ENCODE results near the gene YPEL3. TPM values are rescaled to one million over a fixed set of nuclear protein-coding genes. Genes with fewer than 3 reads are reported as not detected.
"Not testable (repeated sequence)": the region's sequence is repeated elsewhere in the genome, so short reads cannot be mapped to it uniquely, and the experiment has no call there.

The YPEL3 gene, protein sequence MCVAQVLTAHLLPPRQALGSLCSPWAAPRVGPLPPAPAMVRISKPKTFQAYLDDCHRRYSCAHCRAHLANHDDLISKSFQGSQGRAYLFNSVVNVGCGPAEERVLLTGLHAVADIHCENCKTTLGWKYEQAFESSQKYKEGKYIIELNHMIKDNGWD
- 100 to 1,000 TPM in 1 of 2 donors, 10 to 100 TPM in 1; 24.0 to 112 TPM for total RNA-seq

DNA sequence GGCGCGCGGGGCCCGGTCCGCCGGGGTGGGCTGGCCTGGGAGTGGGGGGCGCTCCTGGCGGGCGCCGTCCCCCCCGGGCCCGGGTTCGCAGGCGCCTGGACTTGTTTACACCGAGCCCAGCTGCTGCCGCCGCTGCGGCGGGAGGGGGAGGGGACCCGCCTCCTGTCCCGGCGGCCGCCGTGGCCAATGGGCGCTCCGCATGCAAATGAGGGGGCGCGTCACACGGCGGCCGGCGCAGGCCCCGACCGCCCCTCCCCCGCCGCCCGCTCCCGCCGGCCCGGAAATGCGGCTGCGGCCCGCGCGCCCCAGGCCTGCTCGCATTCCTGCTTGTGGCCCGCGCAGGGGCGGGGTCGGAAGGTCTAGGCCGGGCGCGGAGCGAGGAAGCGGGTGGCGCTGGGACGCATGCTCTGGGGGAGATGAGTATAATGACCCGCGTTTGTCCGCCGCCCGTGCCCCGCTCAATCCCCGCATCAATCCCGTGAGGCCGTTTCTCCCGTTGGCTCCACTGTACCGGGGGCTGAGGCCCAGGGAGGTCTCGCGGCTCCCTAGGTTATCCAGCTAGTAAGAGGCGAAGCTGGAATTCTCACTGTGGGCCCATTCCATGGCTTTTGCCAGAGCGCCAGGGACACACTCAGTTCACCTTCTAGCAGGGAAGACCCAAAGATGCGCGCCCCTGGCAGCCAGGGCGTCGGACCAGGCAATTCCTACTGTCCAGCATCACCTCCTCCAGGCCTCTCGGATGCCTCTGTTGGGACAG is at the start of gene YPEL3:
TSS of gene YPEL3 (minus strand) at position 109 of the 757 bp plus-strand sequence. CDS start 731 bp downstream, outside the sequence.
- Mint-ChIP-seq H3K27ac (peak within 1 kb of the TSS; percentile 94 to 96), H3K36me3 (peaks cover 27 to 36% of the 10 kb centered on the region in 2 donors), H3K9me3 (peaks cover 5 to 12% of the 10 kb centered on the region in 2 donors)
- DNase-seq (ENCODE audit: low spot score in 2 of 2) (peak; percentile 88 to 93), ATAC-seq (peak; percentile 56 to 74)

DNA sequence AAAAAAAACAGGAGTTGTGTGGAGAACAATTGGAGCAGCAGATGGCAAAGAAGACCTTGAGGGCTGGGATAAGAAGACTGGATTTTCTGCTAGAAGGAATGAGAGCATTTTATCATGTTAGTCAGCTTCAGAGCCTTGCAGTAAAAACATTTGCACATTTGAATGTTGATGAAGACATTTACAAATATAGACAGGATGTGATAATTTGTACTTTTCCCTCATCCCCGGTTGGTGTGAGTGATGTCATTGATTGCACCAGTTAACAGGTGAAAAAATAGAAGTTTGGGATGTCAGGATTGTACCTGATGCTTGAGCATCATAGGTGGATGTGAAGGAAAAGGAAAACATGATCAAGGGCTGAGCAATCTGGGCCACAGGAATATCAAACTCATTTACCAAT is 49.6 kb upstream of the YPEL3 start:
- ATAC-seq: no peak
- H3K9me3 Mint-ChIP-seq: peaks cover 3 to 7% of the 10 kb centered on the region in 2 donors
- H3K36me3 Mint-ChIP-seq: peaks cover 5 to 15% of the 10 kb centered on the region in 2 donors
- no peak for DNase-seq (ENCODE audit: low spot score in 2 of 2)
- no peak overlapping the region for H3K27ac Mint-ChIP-seq

DNA sequence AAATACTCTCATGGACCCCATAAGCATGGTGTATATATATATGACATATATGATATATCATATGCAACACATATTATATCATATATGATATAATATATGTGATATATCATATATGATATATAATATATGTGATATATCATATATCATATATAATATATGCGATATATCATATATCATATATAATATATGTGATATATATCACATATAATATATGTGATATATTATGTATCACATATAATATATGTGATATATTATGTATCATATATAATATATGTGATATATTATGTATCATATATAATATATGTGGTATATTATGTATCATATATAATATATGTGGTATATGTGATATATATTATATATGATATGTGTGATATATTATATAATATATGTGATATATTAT is 48.9 kb upstream of the YPEL3 start:
- no peak for ATAC-seq
- peaks cover 7 to 15% of the 10 kb centered on the region in 2 donors for H3K36me3 Mint-ChIP-seq
- no peak overlapping the region for H3K27ac Mint-ChIP-seq
- no peak for DNase-seq (ENCODE audit: low spot score in 2 of 2)
- peaks cover 4 to 7% of the 10 kb centered on the region in 2 donors for H3K9me3 Mint-ChIP-seq

DNA sequence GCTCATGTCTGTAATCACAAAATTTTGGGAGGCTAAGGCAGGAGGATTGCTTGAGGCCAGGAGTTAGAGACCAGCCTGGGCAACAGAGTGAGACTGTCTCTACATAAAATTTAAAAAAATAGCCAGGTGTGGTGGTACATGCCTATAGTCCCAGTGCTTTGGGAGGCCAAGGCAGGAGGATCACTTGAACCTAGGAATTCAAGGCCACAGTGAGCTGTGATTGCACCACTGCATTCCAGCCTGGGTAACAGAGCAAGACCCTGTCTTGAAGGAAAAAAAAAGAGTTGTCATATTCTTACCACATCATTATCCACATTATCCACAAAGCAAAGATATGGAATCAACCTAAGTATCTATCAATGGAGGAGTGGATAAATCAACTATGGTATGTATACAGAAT is 48.0 kb upstream of the YPEL3 start:
- no peak for DNase-seq (ENCODE audit: low spot score in 2 of 2)
- H3K9me3 Mint-ChIP-seq: peaks cover 0 to 3% of the 10 kb centered on the region in 2 donors
- H3K36me3 Mint-ChIP-seq: peaks cover 7 to 8% of the 10 kb centered on the region in 2 donors
- no peak overlapping the region for H3K27ac Mint-ChIP-seq
- no peak for ATAC-seq

DNA sequence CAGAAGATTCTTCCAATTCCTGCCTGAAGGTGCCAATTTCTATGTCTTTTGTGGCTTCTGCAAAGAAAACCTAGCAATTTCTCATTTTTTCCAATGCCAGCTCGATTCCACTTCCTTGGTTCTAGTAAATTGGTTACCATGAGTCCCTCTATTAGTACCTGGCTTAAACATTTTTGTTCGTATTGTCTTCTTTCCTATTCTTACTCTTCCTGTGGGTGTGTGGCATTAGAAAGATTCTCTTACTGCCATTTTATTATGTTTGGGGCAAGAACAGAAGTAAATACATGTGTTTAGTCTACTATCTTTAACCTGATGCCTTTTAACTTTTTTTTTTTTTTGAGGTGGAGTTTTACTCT is 47.3 kb upstream of the YPEL3 start:
- peaks cover under 1 to 9% of the 10 kb centered on the region in 2 donors for H3K36me3 Mint-ChIP-seq
- ATAC-seq (peak; percentile 20 to 23), DNase-seq (ENCODE audit: low spot score in 2 of 2) (no peak)
- H3K27ac Mint-ChIP-seq: peak overlapping the region in 1 of 2 donors; percentile 55
- peaks cover 0 to 3% of the 10 kb centered on the region in 2 donors for H3K9me3 Mint-ChIP-seq

DNA sequence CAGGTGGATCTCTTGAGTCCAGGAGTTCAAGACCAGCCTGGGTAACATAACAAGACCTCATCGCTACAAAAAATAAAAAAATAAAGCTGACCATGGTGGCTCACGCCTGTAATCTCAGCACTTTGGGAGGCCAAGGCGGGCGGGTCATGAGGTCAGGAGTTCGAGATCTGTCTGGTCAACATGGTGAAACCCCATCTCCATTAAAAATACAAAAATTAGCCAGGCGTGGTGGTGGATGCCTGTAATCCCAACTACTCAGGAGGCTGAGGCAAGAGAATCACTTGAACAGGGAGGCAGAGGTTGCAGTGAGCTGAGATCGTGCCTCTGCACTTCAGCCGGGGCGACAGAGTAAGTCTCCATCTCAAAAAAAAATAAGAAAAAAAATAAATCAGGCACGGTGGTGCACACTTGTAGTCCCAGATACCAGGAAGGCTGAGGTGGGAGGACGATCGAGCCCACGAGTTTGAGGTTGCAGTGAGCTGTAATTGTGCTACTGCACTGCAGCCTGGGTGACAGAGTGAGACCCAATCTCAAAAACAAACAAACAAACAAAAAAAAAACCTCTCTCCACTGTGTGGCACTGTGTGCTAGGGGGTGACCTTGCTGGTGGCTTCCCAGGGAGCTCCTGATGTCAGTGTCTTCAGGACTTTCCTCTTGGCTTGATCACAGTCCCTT is 46.8 kb upstream of the YPEL3 start:
- peak; percentile 56 for ATAC-seq
- peak overlapping the region in 1 of 2 donors; percentile 55 for H3K27ac Mint-ChIP-seq
- H3K9me3 Mint-ChIP-seq: peaks cover 0 to 3% of the 10 kb centered on the region in 2 donors
- no peak for DNase-seq (ENCODE audit: low spot score in 2 of 2)
- H3K36me3 Mint-ChIP-seq: peaks cover 0 to 9% of the 10 kb centered on the region in 2 donors

DNA sequence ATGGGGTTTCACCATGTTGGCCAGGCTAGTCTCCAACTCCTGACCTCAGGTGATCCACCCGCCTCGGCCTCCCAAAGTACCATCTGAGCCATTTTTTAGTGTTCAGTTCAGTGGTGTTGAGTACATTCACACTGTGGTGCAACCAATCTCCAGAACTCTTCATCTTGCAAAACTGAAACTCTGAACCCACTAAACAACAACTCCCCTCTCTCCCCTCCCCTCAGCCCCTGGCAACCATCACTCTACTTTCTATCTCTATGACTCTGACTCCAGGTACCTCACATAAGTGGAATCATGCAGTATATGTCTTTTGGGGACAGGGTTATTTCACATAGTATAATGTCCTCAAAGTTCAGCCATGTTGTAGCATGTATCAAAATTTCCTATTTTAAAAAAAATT is 45.7 kb upstream of the YPEL3 start:
- peak; percentile 47 to 65 for ATAC-seq
- Mint-ChIP-seq H3K27ac (no peak overlapping the region), H3K36me3 (peaks cover 0 to 9% of the 10 kb centered on the region in 2 donors)

DNA sequence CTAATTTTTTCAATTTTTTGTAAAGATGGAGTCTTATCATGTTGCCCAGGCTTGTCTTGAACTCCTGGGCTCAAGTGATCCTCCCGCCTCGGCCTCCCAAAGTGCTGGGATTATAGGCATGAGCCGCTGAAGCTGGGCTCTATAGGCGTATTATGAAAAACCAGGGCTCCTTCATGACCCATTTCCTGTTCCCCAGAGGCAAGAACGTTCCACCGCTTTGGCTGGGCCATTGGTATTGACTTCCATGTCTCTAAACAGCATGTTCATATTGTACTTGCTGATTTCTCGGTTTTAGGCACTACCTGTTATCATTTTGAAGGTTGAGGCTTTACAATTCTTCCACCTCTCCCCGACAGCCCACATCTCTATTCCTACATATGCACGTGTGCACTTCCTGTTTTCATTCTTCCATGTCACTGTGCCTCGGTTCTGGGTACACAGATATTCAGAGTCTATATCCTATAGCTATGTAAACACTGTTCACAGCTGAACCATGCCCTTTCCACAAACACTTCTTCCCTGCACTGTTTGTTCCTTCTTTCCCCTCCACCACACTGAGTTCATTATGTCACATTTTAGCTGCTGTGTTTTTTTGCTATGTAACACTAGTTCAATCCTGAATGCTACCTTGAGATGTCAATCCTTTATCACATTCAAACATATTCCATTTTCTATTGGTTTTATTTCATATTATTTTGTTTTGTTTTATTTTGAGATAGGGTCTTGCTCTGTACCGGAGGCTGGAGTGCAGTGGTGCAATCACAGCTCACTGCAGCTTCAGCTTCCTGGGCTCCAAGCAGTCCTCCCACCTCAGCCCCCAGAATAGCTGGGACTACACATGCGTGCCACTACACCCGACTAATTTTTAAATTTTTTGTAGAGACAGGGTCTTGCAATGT is 43.8 kb upstream of the YPEL3 start:
- Mint-ChIP-seq H3K27ac (peak overlapping the region; percentile 41 to 57), H3K9me3 (peaks cover 0 to 3% of the 10 kb centered on the region in 2 donors), H3K36me3 (peaks cover 0 to 9% of the 10 kb centered on the region in 2 donors)
- DNase-seq (ENCODE audit: low spot score in 2 of 2): no peak
- ATAC-seq: peak in 1 of 2 donors; percentile 46

More for the DNA sequence above, 45.7 kb upstream of the YPEL3 start:
- no peak for DNase-seq (ENCODE audit: low spot score in 2 of 2)
- peaks cover 0 to 3% of the 10 kb centered on the region in 2 donors for H3K9me3 Mint-ChIP-seq

DNA sequence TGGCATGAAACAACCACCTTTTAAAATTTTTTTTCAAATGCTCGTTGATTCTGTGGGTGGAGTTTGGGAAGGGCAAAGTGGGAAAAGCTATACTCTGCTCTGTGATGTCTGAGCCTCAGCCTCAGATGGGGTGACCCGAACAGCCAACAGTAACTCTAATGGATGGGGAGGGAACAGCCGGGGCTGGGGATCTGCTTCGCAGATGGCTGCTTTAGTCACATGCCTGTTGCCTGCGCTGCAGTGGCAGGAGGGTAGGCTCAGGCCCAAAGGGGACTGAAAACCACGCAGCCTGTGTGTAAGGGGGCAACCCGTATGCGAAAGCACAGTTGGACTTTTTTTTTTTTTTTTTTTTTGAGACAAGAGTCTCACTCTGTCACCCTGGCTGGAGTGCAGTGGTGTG is 41.9 kb upstream of the YPEL3 start:
- ATAC-seq (no peak), DNase-seq (ENCODE audit: low spot score in 2 of 2) (no peak)
- H3K27ac Mint-ChIP-seq: no peak overlapping the region
- peaks cover 0 to 9% of the 10 kb centered on the region in 2 donors for H3K36me3 Mint-ChIP-seq
- peaks cover 3 to 4% of the 10 kb centered on the region in 2 donors for H3K9me3 Mint-ChIP-seq

DNA sequence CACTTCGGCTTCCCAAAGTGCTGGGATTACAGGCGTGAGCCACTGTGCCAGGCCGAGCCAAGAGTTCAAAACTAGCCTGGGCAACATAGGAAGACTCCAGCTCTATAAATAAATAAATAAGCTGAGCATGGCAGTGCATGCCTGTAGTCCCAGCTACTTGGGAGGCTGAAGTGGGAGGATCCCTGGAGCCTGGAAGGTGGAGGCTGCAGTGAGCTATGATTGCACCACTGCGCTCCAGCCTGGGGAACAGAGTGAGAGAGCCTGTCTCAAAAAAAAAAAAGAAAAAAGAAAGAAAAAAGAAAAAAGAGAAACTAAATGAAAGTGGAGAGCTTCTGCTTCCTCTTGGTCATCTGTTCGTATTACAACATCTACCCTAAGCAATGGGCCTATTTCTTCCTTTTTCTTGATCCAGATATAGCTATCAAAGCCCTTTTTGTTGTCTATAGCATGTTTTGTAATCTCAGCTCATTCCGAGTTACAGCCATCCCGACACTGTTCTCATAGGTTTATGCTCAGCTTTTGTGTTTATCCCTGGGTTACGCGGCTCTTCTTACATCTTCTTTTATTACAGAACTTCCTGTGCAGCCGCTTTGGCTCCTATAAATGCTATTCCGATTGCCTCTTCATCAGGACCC is 41.1 kb upstream of the YPEL3 start:
- peaks cover 0 to 9% of the 10 kb centered on the region in 2 donors for H3K36me3 Mint-ChIP-seq
- H3K9me3 Mint-ChIP-seq: peaks cover 3 to 4% of the 10 kb centered on the region in 2 donors
- no peak for ATAC-seq
- no peak overlapping the region for H3K27ac Mint-ChIP-seq
- DNase-seq (ENCODE audit: low spot score in 2 of 2): no peak

DNA sequence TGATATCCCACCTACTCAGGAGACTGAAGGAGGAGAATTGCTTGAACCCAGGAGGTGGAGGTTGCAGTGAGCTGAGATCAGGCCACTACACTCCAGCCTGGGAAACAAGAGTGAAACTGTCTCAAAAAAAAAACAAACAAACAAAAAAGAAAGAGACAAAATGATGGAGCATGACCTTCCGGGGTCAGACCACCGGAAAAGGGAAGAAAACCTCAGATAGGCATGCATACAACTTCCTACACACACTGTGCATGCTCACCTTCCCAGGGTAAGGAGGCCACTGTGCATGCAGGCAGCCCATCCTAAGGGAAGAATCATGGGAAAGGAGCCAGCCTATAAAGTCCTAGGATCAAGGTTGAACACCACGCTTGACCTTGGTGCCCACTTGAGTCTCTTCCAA is 36.6 kb upstream of the YPEL3 start:
- ATAC-seq: no peak
- Mint-ChIP-seq H3K36me3 (no peaks in the 10 kb centered on the region), H3K27ac (no peak overlapping the region), H3K9me3 (peaks cover 0 to 4% of the 10 kb centered on the region in 2 donors)
- no peak for DNase-seq (ENCODE audit: low spot score in 2 of 2)

DNA sequence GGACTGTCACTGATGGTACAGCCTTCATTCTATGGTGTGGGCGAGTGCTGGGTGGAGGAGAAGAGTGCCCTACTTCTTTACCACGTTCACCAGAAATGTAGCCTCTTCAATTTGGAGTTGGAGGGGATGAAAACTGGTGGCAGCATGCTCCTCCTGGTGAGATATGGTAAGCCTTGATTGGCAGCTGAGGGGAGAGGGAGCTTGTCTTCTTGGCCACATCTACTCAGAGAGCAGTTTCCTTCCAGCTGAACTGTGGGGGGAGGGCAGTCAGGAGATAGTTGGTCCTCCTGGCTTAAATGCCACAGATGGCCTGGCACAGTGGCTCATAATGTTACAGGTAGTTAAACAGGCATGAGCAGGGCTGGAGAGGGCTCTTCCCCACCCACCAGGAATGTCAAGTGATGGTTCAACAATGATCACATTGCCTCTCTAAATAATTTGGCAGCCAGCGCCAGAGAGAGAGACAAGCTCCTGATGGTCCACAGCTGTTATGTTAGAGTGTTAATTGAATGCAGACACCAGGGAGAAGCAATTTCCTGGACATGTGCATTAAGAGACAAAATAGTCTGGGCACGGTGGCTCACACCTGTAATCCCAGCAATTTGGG is 36.0 kb upstream of the YPEL3 start:
- no peak for ATAC-seq
- peaks cover 0 to 4% of the 10 kb centered on the region in 2 donors for H3K9me3 Mint-ChIP-seq

DNA sequence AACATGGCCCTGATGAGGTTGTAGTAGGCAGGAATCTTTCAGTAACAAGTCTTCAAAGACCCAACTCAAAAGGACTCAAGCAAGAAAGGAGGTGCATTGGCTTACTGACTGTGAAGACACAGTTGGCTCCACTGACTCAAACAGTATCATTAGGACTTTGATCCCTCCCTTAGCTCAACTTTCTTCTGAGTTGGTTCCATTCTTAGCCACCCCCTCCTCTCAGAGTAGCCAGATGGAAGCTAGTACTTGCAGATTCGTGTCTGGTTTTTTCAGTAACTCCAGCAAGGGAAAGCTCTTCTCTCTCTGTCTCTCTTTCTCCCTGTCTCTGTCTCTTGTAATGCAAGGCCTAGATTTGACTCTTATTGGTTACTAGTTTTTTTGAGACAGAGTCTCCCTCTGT is 32.0 kb upstream of the YPEL3 start:
- H3K9me3 Mint-ChIP-seq: no peaks in the 10 kb centered on the region

More for the DNA sequence above, 36.0 kb upstream of the YPEL3 start:
- Mint-ChIP-seq H3K27ac (peak overlapping the region in 1 of 2 donors; percentile 50), H3K36me3 (no peaks in the 10 kb centered on the region)
- no peak for DNase-seq (ENCODE audit: low spot score in 2 of 2)

DNA sequence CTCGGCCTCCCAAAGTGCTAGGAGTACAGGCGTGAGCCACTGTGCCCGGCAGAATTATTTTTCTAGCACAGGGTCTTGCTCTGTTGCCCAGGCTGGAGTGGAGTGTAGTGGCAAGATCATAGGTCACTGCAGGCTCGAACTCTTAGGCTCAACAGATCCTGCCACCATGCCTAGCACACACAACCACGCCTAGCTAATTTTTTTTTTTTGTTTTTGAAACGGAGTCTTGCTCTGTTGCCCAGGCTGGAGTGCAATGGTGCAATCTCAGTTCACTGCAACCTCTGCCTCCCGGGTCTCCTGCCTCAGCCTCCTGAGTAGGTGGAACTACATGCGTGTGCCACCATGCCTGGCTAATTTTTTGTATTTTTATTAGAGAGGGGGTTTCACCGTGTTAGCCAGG is 29.7 kb upstream of the YPEL3 start:
- not testable (repeated sequence) for H3K9me3 Mint-ChIP-seq; H3K27ac Mint-ChIP-seq; ATAC-seq; DNase-seq (ENCODE audit: low spot score in 2 of 2); H3K36me3 Mint-ChIP-seq

More for the DNA sequence above, 32.0 kb upstream of the YPEL3 start:
- no peaks in the 10 kb centered on the region for H3K36me3 Mint-ChIP-seq
- DNase-seq (ENCODE audit: low spot score in 2 of 2): no peak
- ATAC-seq: no peak
- H3K27ac Mint-ChIP-seq: no peak overlapping the region

DNA sequence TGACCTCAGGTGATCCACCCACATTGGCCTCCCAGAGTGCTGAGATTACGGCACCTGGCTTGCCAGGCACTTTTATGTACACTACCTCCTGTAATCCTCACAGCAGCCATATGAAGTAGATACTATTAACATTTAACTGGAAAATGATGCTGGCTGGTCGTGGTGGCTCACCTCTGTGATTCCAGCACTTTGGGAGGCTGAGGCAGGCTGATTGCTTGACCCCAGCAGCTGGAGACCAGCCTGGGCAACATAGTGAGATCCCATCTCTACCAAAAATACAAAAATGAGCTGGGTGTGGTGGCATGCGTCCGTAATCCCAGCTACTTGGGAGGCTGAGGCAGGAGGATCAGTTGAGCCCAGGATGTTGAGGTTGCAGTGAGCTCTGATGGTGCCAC is 29.0 kb upstream of the YPEL3 start:
- ATAC-seq (no peak), DNase-seq (ENCODE audit: low spot score in 2 of 2) (no peak)
- Mint-ChIP-seq H3K9me3 (no peaks in the 10 kb centered on the region), H3K36me3 (peaks cover 0 to 7% of the 10 kb centered on the region in 2 donors), H3K27ac (no peak overlapping the region)
